ENCODE measurements around the gene ELMO1. TPM values are rescaled to one million over a fixed set of nuclear protein-coding genes. Genes with fewer than 3 reads are reported as not detected.

ELMO1 gene
- total RNA-seq, 1 experiment from 2014 or later, result 24.0 TPM

DNA sequence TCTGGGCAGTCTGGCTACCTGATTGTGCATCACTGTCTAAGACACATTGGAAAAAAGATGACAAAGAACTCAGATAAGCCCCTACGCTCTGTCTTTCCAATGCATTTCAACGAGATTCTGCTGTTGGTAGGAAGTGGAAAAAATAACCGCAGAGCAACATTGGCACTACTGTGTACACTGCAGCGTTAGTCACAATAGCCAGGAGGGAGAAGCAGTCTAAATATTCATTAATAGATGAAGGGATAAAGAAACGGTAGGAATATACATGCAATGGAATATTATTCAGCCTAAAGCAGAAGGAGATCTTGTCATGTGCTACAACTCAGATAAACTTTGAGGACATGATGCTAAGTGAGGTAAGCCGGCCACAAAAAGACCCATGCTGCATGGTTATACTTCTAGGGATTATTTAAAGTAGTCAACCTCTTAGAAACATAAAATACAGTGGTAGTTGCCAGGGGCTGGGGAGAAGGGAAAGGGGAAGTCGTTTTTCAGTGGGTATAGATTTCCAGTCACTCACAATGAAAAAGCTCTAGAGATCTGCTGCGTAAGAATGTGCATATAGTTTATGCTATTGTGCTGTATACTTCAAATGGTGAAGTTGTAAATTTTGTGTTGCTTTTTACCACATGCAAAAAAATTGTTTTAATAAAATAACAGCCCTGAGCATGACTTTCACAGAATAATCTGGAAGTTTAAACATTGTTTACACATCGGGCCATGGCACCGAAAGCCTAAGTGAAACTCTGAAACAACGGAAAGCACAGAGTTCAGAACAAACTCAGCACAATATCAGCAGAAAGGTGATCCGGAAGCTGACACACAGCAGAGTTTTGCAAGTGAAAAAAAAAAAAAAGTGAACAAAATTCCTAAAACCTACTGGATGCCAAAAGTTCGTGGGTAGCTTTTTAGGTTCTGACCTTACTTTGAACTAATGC is 40.1 kb downstream of the ELMO1 start:
- no peak for DNase-seq (ENCODE audit: low spot score)

DNA sequence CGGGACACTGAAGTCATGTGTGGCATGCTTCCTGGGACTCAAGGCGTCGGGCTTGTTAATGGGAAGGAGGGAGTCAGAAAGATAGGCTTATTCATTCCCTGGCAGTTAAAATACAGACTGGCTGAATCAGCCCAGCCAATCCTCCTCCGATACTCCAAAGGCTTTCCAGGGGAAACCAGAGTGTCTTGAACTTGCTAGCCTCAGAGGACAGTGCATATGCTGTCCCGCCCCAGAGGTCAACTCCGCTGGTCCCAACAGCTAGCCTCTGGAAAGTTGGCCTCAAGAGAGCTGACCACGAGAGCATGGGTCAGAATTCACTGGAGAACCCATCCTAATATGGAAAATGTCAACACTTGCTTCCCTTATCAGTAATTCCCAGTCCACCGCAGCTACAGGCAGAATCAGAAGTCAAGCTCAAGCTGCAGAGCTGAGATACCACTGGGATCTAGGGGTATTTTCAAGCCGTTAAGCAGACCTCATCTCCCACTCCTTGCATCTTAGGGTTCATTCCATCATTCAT is 43.0 kb downstream of the ELMO1 start:
- DNase-seq (ENCODE audit: low spot score), result no peak

- DNase-seq (ENCODE audit: low spot score), result no peak
These were observed 43.5 kb downstream of the ELMO1 start for GRCh38 chr7:37405128-37405527.

- DNase-seq (ENCODE audit: low spot score), result no peak
These were observed 48.7 kb downstream of the ELMO1 start for GRCh38 chr7:37399876-37400421.

- no peak for DNase-seq (ENCODE audit: low spot score)
These were observed 50.3 kb downstream of the ELMO1 start for GRCh38 chr7:37398403-37398802.

DNA sequence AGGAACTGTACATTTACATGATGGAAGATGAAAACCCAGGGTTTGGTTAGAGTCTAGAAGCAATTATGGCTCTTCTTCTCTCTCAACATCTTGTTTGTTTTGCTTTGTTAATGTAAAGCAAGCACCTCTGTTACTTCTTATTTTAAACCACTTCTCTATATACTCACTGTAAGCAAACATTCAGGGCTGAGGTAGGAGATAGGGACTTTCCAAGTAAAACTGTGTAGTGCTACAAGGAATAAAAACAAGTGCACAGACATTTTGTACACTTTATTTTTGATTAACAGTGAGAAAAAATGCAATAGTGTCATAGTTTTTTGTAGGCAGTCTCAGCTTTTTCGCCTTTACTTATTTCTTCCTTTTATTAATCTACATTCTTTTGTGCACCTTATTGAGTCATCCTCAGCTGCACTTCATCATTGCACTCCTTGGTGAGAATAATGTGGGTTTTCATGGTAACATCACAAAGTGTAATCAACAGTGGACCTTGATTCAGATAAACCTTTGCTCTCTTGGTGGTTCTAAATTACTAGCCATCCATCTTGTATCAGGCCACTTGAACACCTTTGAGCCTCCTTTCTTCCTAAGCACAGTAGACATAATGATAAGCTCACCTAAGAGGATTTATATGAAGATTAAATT is 52.9 kb downstream of the ELMO1 start:
- no peak for DNase-seq (ENCODE audit: low spot score)

- no peak for DNase-seq (ENCODE audit: low spot score)
These were observed 54.5 kb downstream of the ELMO1 start for GRCh38 chr7:37394158-37394557.

GRCh38 chr7:37393476-37393875 is 55.2 kb downstream of the ELMO1 start:
- no peak for DNase-seq (ENCODE audit: low spot score)

DNA sequence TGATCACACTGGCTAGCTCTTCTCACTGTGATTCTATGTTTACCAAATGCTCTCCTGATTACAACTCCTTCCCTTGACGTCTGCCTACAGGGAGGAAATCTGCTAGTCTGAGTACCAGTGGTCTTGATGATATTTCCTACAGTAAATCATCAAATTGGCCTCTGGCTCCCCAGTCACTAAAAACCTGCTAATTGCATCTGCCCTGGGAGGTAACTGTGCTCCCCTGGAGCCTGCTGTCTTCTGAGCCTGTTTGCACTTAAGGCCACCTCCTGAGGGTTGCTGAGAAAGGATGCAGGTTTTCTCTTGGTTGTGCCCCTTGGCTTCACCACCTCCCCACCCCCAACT is 56.0 kb downstream of the ELMO1 start:
- no peak for DNase-seq (ENCODE audit: low spot score)

GRCh38 chr7:37391791-37392672 is 56.6 kb downstream of the ELMO1 start:
- DNase-seq (ENCODE audit: low spot score), result no peak

GRCh38 chr7:37390114-37390513 is 58.5 kb downstream of the ELMO1 start:
- DNase-seq (ENCODE audit: low spot score), result no peak

DNA sequence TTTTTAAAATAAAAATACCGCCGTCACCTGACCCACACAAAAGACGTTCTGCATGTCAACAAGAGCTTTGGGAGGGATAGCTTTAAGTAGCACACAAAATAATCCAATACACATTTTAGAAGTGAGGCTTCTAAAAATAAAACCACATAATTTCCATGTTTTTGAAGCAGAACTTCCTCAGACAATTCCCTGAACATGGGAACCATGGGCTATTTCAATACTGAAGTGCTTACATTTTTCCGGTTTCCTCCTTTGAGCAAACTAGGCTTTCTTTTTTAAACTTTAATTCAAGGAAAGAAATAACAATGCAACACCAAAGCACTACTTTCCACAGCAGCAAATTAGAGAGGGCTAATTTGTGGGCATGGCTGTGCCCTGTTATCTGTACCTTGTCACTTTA is 59.9 kb downstream of the ELMO1 start:
- DNase-seq (ENCODE audit: low spot score), result no peak

DNA sequence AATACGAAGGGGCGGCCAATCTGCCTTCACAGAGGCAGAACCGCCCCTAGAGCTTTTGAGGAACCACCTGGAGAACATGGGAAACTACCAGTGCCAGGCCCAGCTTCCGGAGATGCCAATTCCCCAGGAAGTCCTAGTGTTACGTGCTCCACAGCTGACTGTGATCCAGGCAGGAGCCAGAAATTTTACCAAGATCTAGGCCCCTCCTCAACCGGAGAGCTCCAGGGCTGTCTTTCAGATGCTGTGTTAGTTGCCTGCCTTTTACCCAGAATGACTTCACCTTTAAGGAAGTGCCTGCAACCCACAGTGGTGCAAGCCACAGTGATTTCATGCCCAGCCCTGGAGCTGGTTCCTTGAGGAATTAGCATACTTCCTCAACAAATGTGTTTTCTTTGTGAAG is 62.9 kb downstream of the ELMO1 start:
- DNase-seq (ENCODE audit: low spot score), result no peak

DNA sequence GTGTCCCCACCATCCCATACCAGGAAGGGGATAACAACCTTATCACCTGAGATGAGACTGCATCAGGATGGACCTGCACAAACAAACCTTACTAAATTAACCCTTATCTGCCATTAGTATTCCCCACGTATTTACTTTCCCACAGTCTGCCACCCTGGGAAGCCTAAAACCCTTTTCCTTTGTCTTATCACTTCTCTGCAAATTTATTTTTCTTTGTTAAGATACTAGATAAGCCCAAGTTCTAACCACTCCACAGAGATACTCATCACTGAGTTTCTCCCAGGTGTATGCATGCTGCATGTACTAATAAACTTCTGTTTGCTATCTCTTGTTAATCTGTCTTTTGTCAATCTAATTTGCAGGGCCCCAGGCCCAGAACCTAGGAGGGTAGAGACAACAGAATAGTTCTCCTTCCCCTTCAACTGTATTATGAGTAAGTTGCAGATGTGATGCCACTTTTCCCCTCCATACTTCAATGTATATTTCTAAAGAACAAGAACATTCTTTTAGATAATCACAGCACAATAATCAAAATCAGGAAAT is 66.0 kb downstream of the ELMO1 start:
- DNase-seq (ENCODE audit: low spot score), result no peak

- no peak for DNase-seq (ENCODE audit: low spot score)
These were observed 67.8 kb downstream of the ELMO1 start for GRCh38 chr7:37380831-37381230.

GRCh38 chr7:37379546-37380277 is 69.0 kb downstream of the ELMO1 start:
- peak; percentile 78 for DNase-seq (ENCODE audit: low spot score)

GRCh38 chr7:37377231-37377630 is 71.4 kb downstream of the ELMO1 start:
- DNase-seq (ENCODE audit: low spot score), result no peak

GRCh38 chr7:37376386-37376785 is 72.3 kb downstream of the ELMO1 start:
- DNase-seq (ENCODE audit: low spot score), result peak; percentile 65

DNA sequence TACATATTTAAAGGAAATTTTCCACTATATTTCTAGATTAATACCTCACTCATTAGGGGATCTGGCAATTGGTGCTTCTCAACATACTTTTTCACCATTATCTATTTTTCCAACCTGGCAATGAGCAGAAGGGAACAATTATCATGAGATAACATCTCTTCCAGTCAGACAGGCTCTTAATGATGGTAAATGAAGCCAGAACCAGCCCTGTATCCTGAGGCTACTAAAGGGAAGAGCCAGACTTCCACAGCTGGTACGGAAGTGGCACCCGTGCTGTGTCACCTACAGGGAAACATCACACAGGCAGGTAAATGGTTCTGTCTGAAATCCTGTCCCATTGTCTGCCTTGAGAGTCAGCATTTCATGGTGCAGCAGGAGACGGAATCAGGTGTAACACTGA is 75.9 kb downstream of the ELMO1 start:
- DNase-seq (ENCODE audit: low spot score), result no peak

DNA sequence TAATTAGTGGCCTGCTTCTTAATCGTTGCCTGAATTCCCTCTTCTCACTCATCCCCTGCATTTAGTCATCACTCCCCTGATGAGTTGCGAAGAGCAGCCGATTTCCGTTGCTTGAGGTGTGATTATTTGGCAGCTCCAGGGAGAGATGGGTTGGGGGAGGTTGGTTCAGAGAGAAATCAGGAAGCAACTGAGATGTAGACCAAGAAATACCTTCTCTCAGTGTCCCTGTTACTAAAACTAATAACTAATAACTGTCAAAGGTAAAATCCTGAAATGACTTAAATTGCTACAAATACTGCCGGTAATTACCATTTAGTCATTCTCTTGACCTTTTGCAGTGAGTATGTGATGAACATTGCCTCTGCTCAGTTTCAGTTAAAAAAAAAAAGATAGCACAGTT is 76.9 kb downstream of the ELMO1 start:
- DNase-seq (ENCODE audit: low spot score), result no peak

DNA sequence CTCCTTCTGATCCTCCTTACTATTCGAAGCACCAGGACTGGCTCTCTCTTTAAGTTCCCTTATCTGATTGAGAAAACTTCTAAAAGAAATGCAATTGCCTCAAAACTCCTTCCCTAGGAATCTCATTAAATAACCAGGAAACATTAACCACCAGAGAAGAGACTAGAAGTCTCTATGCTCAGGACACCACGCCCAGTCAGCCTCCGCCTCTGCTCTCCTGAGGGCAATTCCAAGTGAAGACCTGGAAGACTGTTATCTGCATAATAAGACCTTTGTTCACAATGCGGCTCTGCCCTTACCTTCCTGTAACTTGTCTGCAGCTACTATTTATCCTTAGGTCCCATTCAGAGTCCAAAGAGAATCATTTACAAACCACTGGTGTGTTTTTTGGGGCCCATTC is 78.8 kb downstream of the ELMO1 start:
- no peak for DNase-seq (ENCODE audit: low spot score)

All from A172 (cell line).